K562 (cell line): Measurements from ENCODE around the gene SCAMP2. TPM values are rescaled to one million over a fixed set of nuclear protein-coding genes. Genes with fewer than 3 reads are reported as not detected.

Experiments used
- ARID3A ChIP-seq: IDR thresholded peaks from 2 replicates; pipeline ENCODE4 v1.6.1; 2012; ENCODE audit warnings: low read depth, low read length, improper control_type of control experiment, borderline replicate concordance
- ATF2 ChIP-seq: sonication (generic); formaldehyde crosslinking; IDR thresholded peaks from 2 replicates; pipeline ENCODE4 v1.8.1; 2022; ENCODE audit warnings: missing genetic modification reagents
- ATF4 ChIP-seq: fragments of 450-650 bp; formaldehyde crosslinking; IDR thresholded peaks from 2 replicates; pipeline ENCODE4 v1.4.0; 2022; ENCODE audit warnings: mild to moderate bottlenecking, moderate library complexity
- BRF2 ChIP-seq: IDR thresholded peaks from 3 replicates; pipeline ENCODE4 v1.6.1; 2011; ENCODE audit warnings: borderline replicate concordance, mild to moderate bottlenecking; ENCODE audit not compliant: insufficient read length, insufficient read depth
- CAMTA2 ChIP-seq: fragments of 250-450 bp; sonication (Bioruptor Pico); conservative IDR thresholded peaks from 2 replicates; pipeline ENCODE4 v1.5.1; 2022
- DEAF1 ChIP-seq: fragments of 450-650 bp; formaldehyde crosslinking; IDR thresholded peaks from 2 replicates; pipeline ENCODE4 v1.4.0; 2020; ENCODE audit warnings: mild to moderate bottlenecking, moderate library complexity
- E2F1 ChIP-seq: sonication (generic); formaldehyde crosslinking; IDR thresholded peaks from 2 replicates; pipeline ENCODE4 v1.8.1; 2023; ENCODE audit warnings: mild to moderate bottlenecking, missing genetic modification reagents, moderate library complexity
- E2F3 ChIP-seq: fragments of 250-450 bp; sonication (Bioruptor Pico); IDR thresholded peaks from 2 replicates; pipeline ENCODE4 v1.4.0; 2020; ENCODE audit warnings: mild to moderate bottlenecking
- HNRNPLL ChIP-seq: fragments of 200-400 bp; formaldehyde crosslinking; IDR thresholded peaks from 2 replicates; pipeline ENCODE4 v1.6.1; 2017; ENCODE audit warnings: low read length, low read depth, mild to moderate bottlenecking; ENCODE audit not compliant: poor library complexity, severe bottlenecking
- KDM1A ChIP-seq, 2 experiments: fragments of 450-650 bp; IDR thresholded peaks; 2 replicates each; pipeline ENCODE4 v1.6.1; 2016; ENCODE audit warnings: mild to moderate bottlenecking in 2 of 2
- KLF10 ChIP-seq: fragments of 250-450 bp; sonication (Bioruptor Pico); IDR thresholded peaks from 2 replicates; pipeline ENCODE4 v1.6.1; 2021; ENCODE audit warnings: matching md5 sums
- POLR2A ChIP-seq: fragments of 450-650 bp; conservative IDR thresholded peaks from 2 replicates; pipeline ENCODE4 v1.6.1; 2016
- RAD21 ChIP-seq, 2 experiments: fragments of 250-450 bp in 1 of 2; fragments of 450-650 bp in 1 of 2; sonication (Bioruptor Pico) in 1 of 2; formaldehyde crosslinking in 1 of 2; IDR thresholded peaks in 1 of 2; conservative IDR thresholded peaks in 1 of 2; 2 replicates each; pipeline versions ENCODE4 v1.4.0 to v1.8.0; 2020 to 2022; ENCODE audit warnings: mild to moderate bottlenecking in 2 of 2, moderate library complexity in 1 of 2
- RBM39 ChIP-seq: fragments of 200-400 bp; formaldehyde crosslinking; optimal IDR thresholded peaks from 2 replicates; pipeline ENCODE3; 2018; ENCODE audit warnings: low read depth, low read length
- RFX1 ChIP-seq: fragments of 450-650 bp; IDR thresholded peaks from 2 replicates; pipeline ENCODE4 v1.6.1; 2016; ENCODE audit warnings: mild to moderate bottlenecking, moderate library complexity
- RNF219 ChIP-seq: fragments of 250-450 bp; sonication (Bioruptor Pico); IDR thresholded peaks from 2 replicates; pipeline ENCODE4 v1.5.0; 2022; ENCODE audit warnings: mild to moderate bottlenecking
- ZNF165 ChIP-seq: fragments of 250-450 bp; sonication (Bioruptor Pico); IDR thresholded peaks from 2 replicates; pipeline ENCODE4 v1.4.0; 2020; ENCODE audit warnings: borderline replicate concordance
- ZNF324 ChIP-seq: fragments of 250-450 bp; sonication (Bioruptor Pico); IDR thresholded peaks from 2 replicates; pipeline ENCODE4 v1.4.0; 2020; ENCODE audit warnings: mild to moderate bottlenecking
- ZNF436 ChIP-seq: fragments of 250-450, 450-650 bp; sonication (Bioruptor Pico); formaldehyde crosslinking; IDR thresholded peaks from 2 replicates; pipeline ENCODE4 v1.7.0; 2020; ENCODE audit warnings: mild to moderate bottlenecking
- polyA plus RNA-seq, 8 experiments: library from polyadenylated mRNA; depleted of rRNA in 4 of 8; stranded (reverse) in 5 of 8; unstranded in 3 of 8; fragments of >200 nt; fragmentation: Nextera tagmentation in 2 of 8; fragmentation: Illumina TruSeq in 1 of 8; extraction: Ambion mirVana in 2 of 8; extraction: Trizol in 1 of 8; gene quantifications; 2 replicates each; pipeline versions ENCODE4 v1.2.1 to v1.2.3, GENCODE V29; 2011 to 2014; ENCODE audit warnings: inconsistent platforms in 1 of 8, missing spikeins in 1 of 8
- total RNA-seq, 7 experiments: library from RNA; depleted of rRNA in 6 of 7; stranded (reverse); fragments of >200 nt in 6 of 7; fragmentation: Illumina TruSeq in 2 of 7; extraction: Trizol in 2 of 7; gene quantifications; 2 replicates each; pipeline versions ENCODE4 v1.2.1 to v1.2.3, GENCODE V29; 2011 to 2021; ENCODE audit warnings: low replicate concordance in 1 of 7

SCAMP2 gene
- total and polyA plus RNA-seq, 9 of the 15 experiments (the other 6 are each of a cell fraction or from before 2014, with no cell fraction given), result 5.9 to 61.1 (median 20.1) TPM

- TF ChIP-seq ZNF165 (CRISPR knock-in tag), result 0 out of 2 replicates have a peak, but pooled peaks have one; percentile 47
- no peak for TF ChIP-seq KDM1A (IDR thresholded peaks at IDR 0.05)
- TF ChIP-seq KLF10 (CRISPR knock-in tag), result no peak
- no peak for TF ChIP-seq RAD21 (CRISPR knock-in tag; conservative IDR thresholded peaks at IDR 0.05 in 1 of 2, IDR thresholded peaks at IDR 0.05 in 1 of 2)
- TF ChIP-seq ZNF436 (CRISPR knock-in tag), result no peak
- TF ChIP-seq E2F3 (CRISPR knock-in tag), result no peak
- peak; percentile 14 for TF ChIP-seq HNRNPLL
- no peak for TF ChIP-seq DEAF1 (CRISPR knock-in tag)
- no peak for TF ChIP-seq CAMTA2
- no peak for TF ChIP-seq ZNF324 (CRISPR knock-in tag)
- TF ChIP-seq POLR2A, result no peak
- no peak for TF ChIP-seq RBM39
- no peak for TF ChIP-seq ATF2
- no peak for TF ChIP-seq E2F1 (CRISPR knock-in tag)
- no peak for TF ChIP-seq BRF2
- TF ChIP-seq RNF219 (CRISPR knock-in tag), result no peak
- no peak for TF ChIP-seq ARID3A
- no peak for TF ChIP-seq RFX1
- TF ChIP-seq ATF4 (CRISPR knock-in tag), result no peak
Observed at GRCh38 chr15:74889390-74889882, 16.3 kb upstream of the SCAMP2 start (continued).
